Activated effector memory CD4-positive, alpha-beta T cell treated with anti-CD3 and anti-CD28 coated beads, Interleukin-2, amount 50 U/mL, for 16 hours (primary cell): ENCODE data around the gene UNC119B.

ENCODE experiments used
- DNase-seq: peaks from one replicate; pipeline ENCODE4 v3.0.0-alpha.2; 2020

UNC119B gene

DNA sequence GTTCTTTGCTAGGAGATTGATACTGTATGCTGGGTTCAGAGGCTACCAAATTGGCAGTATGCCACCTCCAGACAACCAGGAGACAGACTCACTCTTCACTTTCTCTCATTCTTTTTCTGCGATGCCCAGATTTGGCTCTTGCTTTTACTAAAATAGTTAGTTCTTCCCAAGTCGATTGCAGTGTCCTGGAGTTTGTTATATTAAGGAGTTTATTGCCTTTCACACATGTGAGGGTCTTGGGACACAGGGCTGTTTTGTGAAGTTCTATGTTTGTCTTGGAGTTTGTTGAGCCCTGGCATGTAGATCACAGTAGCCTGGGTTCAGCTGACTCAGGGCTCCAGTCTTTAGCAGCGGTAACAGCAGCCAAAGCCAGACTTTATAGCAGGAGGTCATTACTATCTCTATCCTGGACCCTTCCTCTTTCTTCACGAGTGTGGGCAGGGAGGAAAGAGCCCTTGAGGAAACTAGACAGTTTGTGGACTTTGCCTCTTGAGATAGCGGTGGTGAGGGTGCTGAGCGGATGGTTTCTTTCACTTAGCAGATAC, 21.7 kb upstream of the UNC119B start:
- DNase-seq: no peak

DNA sequence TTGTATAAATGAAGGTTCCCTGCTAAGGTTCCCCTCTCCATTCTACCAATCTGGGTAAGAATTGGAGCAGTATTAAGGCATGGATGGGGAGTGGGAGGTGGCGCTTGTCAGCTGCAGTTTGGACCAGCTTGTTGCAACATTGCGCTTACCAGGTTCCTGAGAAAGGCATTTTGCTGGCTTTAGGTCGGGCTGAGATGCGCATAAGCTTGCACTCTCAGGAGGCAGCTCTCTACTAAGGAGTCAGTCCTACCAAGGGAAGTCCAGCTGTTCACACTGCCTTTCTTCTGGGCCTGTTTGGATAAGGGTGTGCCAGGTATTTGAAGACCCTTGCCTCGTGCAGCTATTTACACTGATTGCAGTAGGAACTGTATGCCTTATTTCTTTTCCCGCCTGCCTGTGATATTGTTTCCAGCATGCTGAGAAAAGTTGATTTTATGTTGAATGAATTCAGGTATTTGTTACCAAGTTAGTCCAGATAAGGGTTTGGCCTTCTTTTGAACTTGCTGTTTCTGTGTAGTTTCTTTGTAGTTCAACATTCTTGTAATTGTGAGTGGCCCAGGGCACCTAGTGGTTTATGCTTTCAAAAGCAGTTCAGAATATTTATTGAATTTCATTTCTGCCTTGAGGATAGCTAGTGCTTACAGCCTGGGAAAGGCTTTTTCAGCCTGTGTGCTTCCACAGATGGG, 20.7 kb upstream of the UNC119B start:
- no peak for DNase-seq

DNA sequence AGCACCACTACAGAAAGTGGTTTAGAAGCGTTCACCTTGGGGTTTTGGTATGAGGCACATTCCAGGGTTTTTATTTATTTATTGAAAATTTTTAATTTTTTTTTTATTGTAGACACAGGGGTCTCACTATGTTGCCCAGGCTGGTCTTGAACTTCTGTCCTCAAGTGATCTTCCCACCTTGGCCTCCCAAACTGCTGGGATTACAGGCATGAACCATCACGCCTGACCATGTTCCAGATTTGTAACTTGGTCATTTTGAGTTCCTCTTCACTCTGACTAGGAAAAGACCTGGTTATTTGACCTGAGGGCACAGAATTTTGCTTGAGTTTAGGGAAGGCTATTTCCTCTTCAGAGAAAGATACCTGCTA, 20.2 kb upstream of the UNC119B start:
- no peak for DNase-seq

DNA sequence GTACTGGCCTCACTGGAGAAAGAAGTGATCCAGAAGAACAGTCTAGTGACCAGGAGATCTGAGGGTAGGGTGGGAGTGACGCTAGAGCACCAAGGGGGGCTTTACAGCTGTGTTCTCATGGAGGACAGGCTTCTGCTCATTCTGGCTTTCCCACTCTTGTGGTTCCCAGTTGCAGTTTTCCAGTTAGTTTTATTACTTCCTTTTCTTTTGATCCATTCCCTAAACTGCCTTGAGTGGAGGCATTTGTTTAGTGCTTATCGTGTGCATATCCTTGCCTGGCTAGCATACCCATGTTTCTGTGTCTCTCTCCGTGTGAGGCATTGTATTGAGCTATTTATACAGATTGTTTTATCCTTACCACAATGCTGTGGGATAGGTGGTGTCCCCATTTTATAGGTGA, 19.3 kb upstream of the UNC119B start:
- DNase-seq: no peak

DNA sequence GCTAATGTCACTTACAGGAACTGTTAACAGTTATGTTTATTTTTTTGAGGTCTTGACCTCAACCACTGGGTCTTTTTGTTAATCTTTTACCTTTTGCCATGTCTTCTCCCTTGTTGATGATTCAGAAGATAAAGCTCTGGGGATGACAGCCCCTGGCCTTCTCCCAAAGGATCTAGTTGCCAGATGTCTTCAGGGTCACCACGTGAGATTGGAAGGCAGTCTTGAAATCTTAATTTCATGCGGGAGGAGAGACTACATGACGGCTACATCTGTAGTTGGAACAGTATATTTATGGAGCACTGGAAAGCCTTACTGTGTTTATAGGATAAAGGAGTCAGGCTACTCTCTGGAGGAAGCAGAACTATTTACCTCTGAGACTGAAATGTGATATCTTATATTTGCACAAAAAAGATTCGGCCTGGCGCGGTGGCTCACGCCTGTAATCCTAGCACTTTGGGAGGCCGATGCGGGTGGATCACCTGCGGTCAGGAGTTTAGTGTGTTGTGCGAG, 17.7 kb upstream of the UNC119B start:
- no peak for DNase-seq

DNA sequence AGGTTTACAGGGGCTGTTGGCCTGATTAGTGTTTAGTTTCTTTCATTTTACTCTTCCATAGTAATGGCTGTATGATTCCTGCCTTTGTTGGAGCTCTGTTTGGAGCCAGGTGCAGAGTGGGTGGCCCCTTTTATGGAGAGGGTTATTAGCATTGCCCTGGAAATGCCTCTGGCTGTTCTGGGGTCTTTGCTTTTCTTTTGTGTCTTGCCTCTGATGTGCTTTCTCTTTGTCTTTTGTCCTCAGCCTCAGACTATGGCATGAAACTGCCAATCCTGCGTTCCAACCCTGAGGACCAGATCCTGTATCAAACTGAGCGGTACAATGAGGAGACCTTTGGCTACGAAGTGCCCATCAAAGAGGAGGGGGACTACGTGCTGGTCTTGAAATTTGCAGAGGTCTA, 16.4 kb upstream of the UNC119B start:
- no peak for DNase-seq

DNA sequence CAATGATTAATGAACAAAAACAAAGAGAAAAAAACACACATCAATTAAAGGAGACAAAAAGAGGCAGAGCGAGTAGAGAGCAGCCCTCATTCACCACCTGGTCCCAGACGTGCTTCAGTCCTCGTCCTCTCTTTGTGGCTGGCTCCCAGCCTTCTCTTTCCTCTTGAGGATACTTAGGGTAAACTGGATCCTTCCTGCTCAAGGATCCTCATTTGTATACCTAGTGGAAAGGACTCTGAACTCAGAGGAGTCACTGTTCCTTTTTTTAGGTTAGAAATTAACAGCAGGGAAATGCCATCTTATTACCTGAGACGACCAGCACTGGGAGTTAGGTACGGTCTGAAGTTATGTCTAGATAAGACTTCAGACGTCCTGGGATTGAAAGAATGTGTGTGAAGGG, 13.6 kb upstream of the UNC119B start:
- no peak for DNase-seq

DNA sequence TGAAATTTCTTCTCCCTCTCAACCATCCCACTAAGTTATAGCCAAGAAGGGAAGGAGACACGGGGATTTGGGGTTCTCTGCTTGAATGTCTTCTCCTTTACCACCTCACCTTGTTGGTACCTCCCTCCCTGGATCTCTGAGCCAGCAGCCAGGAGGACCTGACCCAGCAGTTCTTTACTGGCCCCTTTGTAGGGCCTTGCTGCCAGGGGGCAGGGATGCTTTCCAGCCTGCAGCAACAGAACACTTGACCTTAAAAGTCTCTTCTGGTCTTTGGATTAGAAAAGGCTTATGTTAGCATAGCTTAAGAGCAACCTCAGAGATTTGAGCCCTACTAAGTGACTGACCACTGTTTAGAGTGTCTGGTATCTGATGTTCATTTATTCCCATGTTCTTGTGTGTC, 12.9 kb upstream of the UNC119B start:
- DNase-seq: no peak

DNA sequence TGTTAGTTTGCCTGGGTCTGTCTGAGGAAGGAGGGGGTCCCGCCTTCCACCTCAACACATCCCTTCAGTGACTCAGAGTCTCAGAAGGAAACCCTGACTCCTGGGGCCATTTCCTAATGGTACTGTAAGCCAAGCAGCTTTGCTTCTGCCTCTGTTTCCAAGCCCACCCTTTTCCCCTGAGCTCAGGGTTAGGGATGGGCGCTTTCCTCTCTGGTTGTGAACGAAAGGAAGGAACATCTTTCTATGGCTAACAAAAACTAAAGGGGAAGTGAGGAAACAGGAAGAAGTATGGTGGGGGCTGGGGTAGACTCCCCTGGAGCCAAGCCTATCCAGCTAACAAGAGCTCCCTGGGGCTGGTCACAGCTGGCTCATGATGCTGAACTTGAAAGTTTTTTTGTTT, 11.6 kb upstream of the UNC119B start:
- no peak for DNase-seq

DNA sequence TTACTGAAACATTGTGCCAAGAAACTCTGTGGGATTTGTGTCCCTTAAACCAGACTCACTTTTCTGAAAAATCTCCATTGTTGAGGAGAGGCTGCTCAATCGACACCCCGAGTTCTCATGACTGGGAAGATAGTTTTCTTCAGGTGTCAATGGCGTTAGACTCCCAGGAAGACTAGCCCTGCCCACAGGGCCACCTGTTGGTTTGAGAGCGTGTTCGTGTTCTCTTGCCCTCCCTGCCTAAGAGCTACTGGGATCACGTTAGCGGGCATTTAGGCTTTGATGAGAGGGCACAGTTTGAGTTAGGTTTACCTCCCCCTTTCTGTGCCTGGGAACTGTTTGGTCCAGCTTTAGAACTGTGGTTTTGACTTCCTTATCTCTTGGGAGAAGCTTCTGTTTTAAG, 10.7 kb upstream of the UNC119B start:
- no peak for DNase-seq

DNA sequence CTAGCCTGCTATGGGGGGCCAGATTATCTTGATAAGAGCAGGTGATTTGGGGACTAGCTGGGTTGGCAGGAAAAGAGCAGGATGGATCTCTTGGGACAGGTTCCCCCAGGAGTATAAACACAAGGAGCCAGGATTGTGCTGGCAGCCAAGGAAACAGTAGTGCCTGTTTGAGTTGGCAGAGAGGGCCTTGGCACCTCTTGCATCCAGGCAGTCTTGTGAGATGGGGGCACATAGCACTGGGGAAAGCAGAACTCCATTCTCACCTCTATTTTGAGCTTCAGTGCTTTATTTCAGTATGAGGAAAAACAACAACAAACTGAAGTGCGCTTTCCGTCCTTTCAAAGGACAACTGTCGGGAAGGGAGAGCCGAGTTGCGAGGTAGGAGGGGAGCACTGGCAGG, 9.4 kb upstream of the UNC119B start:
- no peak for DNase-seq

DNA sequence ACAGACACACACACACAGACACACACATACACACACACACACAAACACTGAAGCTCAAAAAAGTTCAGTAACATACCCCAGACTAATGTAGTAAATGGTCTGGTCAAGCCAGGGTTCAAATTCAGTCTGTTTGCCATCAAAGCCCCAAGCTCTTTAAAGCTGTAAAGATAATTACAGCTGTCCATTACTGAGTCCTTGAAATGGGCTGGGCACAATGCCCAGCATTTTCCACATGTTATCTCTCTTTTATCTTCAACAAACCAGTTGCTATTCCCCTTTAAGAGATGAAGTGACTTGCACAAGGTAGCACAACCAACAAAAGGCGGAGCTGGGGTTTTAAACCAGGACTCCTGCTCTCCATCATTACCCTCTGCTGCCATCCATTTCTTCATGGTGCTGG, 7.6 kb upstream of the UNC119B start:
- no peak for DNase-seq

DNA sequence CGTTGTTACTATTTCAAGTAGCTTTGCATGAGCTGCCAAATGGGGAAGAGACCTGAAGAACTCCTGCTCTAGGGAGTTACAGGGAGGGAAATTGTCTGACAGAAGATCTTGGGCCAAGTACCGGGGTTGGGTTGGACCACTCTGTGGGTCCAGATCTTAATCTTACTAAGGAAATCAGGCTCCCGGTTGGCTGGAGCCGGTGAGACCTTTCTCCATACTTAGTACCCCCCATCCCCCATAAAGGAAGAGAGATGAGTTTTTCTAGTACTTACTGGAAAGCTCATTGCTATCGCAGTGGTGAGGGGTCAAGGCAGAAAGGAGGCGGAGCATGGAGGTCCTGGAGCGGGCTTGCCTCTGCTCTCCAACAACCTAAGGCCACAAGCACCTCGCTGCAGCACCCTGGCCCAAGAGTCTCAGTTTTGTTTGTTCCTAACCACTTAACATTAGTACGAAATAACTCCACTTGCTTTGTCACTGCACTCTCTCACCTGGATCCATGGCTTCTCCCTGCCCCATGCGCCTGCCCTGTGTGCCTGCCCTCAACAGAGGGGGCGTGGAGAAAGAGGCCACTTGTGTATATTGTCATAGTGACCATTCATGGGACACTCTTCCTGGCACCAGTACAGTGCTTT, 6.8 kb upstream of the UNC119B start:
- DNase-seq: no peak

DNA sequence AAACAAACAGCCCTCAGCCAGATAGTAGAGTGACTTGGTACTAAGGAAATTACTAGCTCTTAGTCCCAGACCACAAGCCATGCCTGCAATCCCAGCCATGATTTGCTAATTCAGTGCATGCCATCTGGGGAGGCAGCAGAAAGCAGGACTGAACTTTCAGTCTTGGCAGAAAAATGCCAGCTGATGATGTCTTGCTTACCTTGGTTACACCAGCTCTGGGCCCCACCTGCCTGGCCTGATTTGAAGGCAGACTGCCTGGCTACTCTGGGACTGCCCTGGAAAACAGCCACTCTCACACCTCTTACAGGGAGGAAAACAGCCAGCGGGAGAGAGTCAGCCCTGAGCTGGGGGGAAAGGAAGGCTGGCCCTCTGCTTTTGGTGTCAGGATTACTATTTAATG, 4.6 kb upstream of the UNC119B start:
- DNase-seq: no peak

DNA sequence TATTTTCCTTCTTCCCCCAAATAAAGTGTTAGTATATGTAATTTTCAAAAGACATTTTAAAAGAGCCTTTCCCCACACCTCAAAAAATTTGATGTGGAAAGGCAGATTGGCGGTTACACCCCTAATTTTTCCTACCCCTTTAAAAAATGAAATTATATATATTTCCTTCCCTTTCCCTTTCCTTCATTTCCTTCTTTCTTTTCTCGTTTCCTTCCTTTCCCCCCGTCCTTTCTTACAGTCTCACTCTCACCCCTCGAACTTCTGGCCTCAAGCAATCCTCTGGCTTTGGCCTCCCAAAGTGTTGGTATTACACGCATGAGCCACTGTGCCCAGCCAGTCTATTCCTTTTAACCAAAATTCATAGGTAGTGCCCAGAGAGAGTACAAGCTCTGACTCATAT, 4.2 kb upstream of the UNC119B start:
- no peak for DNase-seq

DNA sequence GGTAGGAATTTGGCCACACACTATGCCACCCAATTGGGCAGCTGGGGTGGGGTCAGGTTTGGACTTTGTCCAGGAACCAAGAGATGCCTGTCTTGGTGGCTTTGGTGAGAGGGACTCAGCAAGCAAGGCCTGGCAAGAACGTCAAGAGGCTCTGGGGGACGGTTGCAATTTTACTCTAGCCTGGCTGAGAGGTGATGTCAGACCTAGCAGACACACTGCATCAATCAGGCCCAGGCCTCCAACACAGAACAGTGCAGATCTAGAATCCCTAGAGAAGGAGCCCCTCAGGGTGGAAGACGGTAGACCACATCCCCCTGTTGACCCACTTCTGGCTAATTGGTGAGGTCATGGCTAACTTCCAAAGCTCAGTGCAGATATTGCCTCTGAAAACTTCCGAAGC, 1.6 kb upstream of the UNC119B start:
- DNase-seq: no peak

DNA sequence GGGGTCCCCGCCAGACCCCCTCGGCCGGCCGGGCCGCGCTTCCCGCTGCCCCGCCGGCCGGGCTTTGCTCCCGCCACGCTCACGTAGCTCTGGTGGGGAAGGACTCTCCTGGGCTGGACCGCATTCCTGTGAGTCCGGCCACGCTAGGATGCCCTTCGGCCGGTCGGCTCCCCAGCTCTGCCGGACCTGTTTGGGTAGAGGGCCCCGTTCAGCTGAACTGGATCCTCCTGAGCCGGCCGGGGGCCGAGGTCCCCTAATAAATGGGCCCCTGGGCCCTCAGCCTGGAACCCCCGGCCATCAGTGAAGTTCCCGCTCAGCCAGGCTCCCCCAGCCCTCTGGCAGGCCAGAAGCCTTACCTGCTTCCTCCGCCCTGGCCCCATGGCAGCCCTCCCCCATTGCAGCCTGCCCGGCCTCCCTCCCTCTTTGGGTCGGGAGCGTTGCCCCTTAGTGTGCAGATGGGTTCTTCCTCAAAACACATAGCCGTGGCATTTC, 593 bp downstream of the UNC119B start:
- peak; percentile 70 for DNase-seq

DNA sequence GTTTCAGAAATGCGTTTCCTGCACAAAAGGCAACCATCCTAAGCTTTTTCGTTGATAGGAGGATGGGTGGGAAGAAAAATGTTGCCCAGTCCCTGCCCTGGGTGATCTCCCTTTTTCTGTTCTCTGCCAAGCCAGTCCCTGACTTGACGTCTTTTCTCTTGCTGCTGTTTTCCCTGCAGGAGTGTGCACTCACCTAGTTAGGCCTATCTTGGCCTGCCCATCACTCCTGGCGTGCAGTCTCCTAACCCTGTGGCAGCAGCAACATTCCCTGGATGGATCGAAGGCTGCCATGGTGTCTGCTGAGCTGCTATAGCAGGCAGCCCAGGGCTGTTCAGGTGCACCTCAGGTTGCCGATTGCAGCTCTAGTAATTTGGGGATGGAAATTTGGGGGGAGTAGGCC, 1.2 kb downstream of the UNC119B start:
- DNase-seq: no peak

DNA sequence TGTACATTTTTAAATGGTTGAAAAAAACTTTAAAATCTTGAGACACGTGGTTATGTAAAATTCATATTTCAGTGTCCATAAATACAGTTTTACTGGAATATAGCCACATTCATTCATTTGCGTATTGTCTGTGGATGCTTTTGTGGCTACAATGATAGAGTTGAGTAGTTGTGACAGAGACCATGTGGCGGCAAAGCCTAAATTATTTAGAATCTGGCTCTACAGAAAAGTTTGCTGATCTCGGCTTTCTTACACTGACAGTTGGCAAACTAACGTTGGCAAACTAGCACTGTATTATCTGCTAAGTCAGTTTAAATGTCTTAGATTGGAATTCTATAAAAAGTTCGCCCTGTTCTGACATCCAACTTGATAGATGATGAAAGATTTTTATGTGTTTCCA, 2.4 kb downstream of the UNC119B start:
- DNase-seq: no peak

DNA sequence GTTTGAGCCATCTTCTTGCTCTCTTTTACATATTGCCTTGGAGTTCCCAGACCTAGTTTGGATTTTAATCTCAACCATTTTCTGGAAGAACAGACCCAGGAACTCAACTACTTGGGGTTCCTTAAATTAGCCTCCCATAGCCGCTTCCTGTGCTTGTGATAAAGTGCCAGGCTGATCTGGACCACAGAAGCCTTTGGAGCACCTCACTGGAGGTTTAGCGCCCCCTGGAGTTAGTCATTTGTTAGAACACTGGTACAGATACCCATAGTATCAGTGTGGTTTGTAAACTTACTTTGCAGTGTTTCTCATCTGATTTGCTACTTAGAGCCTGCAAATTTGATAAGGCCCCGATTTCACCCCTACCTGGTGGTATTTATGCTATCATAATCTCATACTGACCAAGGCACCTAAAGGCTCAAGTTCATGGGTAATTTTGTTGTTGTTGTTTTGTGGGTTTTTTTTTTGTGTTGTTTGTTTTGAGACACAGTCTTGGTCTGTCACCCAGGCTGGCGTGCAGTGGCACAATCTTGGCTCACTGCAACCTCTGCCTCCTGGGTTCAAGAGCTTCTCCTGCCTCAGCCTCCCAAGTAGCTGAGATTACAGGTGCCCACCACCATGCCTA, 3.7 kb downstream of the UNC119B start:
- DNase-seq: peak; percentile 84

DNA sequence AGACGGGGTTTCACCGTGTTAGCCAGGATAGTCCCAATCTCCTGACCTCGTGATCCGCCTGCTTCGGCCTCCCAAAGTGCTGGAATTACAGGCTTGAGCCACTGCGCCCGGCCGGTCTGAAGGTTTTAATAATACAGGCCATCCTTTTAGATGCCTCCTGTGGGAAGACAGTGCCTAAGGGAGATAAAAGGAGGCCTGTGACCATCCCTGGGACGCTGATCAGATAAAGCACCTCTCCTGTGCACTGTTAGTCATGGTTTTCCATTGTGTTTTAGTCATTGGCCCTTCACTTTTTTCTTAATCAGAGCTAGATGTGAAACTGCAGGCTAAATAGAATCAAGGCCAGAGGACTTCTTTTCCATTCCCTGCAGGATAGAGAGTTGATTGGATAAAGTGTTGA, 7.8 kb downstream of the UNC119B start:
- no peak for DNase-seq

DNA sequence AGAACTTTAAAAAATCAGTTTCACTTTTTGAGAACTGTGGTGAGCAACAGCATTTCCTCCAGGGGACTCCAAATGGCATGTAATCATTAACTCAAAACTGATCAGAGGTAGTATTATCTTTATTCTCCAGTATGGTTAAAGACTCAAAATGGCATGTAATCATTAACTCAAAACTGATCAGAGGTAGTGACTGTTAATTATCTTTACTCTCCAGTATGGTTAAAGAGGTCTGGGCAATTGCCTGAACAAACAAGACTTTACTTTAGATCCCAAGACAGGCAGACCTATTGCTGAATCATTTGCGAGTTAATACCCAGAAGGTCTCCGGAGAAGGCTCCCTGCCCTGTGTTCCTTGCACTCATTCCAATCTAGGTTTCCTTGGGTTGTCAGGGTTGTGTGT, 8.8 kb downstream of the UNC119B start:
- no peak for DNase-seq

DNA sequence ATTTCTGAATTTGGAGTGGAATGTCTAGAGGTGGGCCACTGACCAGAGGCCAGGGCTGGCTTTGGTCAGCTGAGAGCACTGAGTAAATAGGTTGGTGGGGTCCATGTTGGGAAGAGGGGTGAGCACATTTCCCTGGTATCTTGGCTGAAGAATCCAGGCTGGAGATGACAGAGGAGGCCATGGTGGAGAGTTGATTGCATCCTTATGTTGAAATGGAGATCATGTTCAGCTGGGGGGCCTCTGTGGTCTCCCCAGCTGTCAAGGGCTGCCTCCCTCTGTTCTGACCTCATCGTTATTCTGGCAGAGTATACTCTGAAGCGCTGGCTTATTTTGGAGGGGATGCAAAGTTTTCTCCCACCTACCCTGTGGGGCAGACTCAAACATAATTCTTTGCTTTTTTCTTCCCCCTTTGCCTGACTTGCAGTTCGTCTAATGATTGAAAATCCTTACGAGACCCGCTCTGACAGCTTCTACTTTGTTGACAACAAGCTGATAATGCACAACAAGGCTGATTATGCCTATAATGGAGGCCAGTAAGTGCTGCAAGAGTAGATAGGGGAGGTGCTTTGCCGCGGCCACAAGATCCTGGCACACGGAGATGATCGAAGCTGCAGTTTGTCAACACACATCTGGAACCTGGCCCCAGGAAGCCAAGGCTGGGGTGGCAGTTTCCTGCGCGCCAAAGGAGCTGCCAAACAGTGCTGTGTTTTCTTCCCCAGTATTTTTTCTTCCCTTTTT, 9.4 kb downstream of the UNC119B start:
- no peak for DNase-seq
